ENCODE data around the gene FAM118A. TPM values are rescaled to one million over a fixed set of nuclear protein-coding genes. Genes with fewer than 3 reads are reported as not detected.
"Not testable (repeated sequence)": the region's sequence is repeated elsewhere in the genome, so short reads cannot be mapped to it uniquely, and the experiment has no call there.

The FAM118A gene
- total RNA-seq, 1 donor from 2014 or later: 32.5 TPM

GRCh38 chr22:45308957-45309421, 745 bp upstream of the FAM118A start:
- DNase-seq (ENCODE audit: low spot score): no peak

GRCh38 chr22:45310331-45310976, 720 bp downstream of the FAM118A start:
- DNase-seq (ENCODE audit: low spot score): no peak

GRCh38 chr22:45310977-45311531, 1.3 kb downstream of the FAM118A start:
- no peak for DNase-seq (ENCODE audit: low spot score)

- DNase-seq (ENCODE audit: low spot score): no peak
These were observed 2.7 kb downstream of the FAM118A start for GRCh38 chr22:45312415-45312814.

GRCh38 chr22:45312856-45313255, 3.1 kb downstream of the FAM118A start:
- DNase-seq (ENCODE audit: low spot score): no peak

GRCh38 chr22:45314054-45314721, 4.5 kb downstream of the FAM118A start:
- peak; percentile 39 for DNase-seq (ENCODE audit: low spot score)

- DNase-seq (ENCODE audit: low spot score): no peak
These were observed 5.1 kb downstream of the FAM118A start for GRCh38 chr22:45314786-45315185.

- DNase-seq (ENCODE audit: low spot score): no peak
These were observed 7.2 kb downstream of the FAM118A start for GRCh38 chr22:45316796-45317526.

GRCh38 chr22:45317551-45318167, 7.9 kb downstream of the FAM118A start:
- DNase-seq (ENCODE audit: low spot score): peak; percentile 63

GRCh38 chr22:45318168-45318557, 8.4 kb downstream of the FAM118A start:
- DNase-seq (ENCODE audit: low spot score): peak; percentile 96

GRCh38 chr22:45318558-45319323, 9.0 kb downstream of the FAM118A start:
- peak; percentile 63 for DNase-seq (ENCODE audit: low spot score)

GRCh38 chr22:45319324-45319685, 9.6 kb downstream of the FAM118A start:
- peak; percentile 91 for DNase-seq (ENCODE audit: low spot score)

GRCh38 chr22:45320357-45320976, 10.7 kb downstream of the FAM118A start:
- DNase-seq (ENCODE audit: low spot score): peak; percentile 33

- no peak for DNase-seq (ENCODE audit: low spot score)
These were observed 12.1 kb downstream of the FAM118A start for GRCh38 chr22:45321827-45322226.

- DNase-seq (ENCODE audit: low spot score): no peak
These were observed 13.3 kb downstream of the FAM118A start for GRCh38 chr22:45322873-45323525.

GRCh38 chr22:45323695-45324094, 14.0 kb downstream of the FAM118A start:
- DNase-seq (ENCODE audit: low spot score): no peak

- DNase-seq (ENCODE audit: low spot score): no peak
These were observed 14.6 kb downstream of the FAM118A start for GRCh38 chr22:45324311-45324711.

GRCh38 chr22:45328261-45328660, 18.5 kb downstream of the FAM118A start:
- DNase-seq (ENCODE audit: low spot score): not testable (repeated sequence)

GRCh38 chr22:45328822-45329529, 19.2 kb downstream of the FAM118A start:
- no peak for DNase-seq (ENCODE audit: low spot score)
